Ectodermal cell (in vitro differentiated cells): Measurements from ENCODE around the gene PNKP.

Source experiments
- H3K27ac ChIP-seq: 2 replicates; pipeline ENCODE4 v1.7.0; 2013; ENCODE audit warnings: mild to moderate bottlenecking, low read depth, low read length; ENCODE audit not compliant: insufficient read depth, poor library complexity, severe bottlenecking
- H3K27me3 ChIP-seq: 2 replicates; pipeline ENCODE4 v1.7.0; 2013; ENCODE audit warnings: mild to moderate bottlenecking, low read length; ENCODE audit not compliant: insufficient read depth, control insufficient read depth, poor library complexity, severe bottlenecking
- H3K36me3 ChIP-seq: one replicate; pipeline ENCODE4 v1.7.0; 2013; ENCODE audit warnings: low read length; ENCODE audit not compliant: control insufficient read depth, insufficient read depth
- H3K4me1 ChIP-seq: one replicate; pipeline ENCODE4 v1.7.0; 2013; ENCODE audit warnings: low read length; ENCODE audit not compliant: control insufficient read depth, insufficient read depth
- H3K4me3 ChIP-seq: 2 replicates; pipeline ENCODE4 v1.7.0; 2013; ENCODE audit warnings: low read depth, low read length, control low read depth; ENCODE audit not compliant: insufficient read depth
- H3K9me3 ChIP-seq: 2 replicates; pipeline ENCODE4 v1.7.0; 2013; ENCODE audit warnings: mild to moderate bottlenecking, low read length, moderate library complexity; ENCODE audit not compliant: control insufficient read depth
- WGBS, 2 experiments: methylation state at CpG; one replicate each; pipeline ENCODE4 v1.1.7; 2013; ENCODE audit warnings: missing lambda C conversion rate in 2 of 2; 5-methylcytosine and 5-hydroxymethylcytosine counted together

The PNKP gene

DNA sequence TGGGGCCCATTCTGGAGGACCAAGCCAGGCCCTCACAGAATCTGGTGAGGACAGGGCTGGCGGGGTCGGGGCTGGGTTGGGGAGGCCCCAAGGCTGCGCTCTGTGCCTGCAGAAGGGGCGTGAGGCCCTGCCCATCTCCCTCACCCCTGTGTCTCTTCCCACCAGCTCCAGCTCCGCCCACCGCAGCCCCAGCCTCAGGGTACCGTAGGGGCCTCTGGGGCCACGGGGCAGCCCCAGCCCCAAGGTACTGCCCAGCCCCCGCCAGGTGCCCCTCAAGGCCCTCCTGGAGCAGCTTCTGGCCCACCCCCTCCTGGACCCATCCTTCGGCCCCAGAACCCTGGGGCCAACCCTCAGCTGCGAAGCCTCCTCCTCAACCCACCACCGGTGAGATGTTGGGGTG lies 31.8 kb downstream of the PNKP start:
- 95% methylated on average over 12 of the region's 12 CpGs for WGBS, 2 experiments
- Histone ChIP-seq H3K9me3 (no peaks in the 10 kb centered on the region), H3K27ac (no peak overlapping the region), H3K4me3 (no peak overlapping the region), H3K27me3 (no peaks in the 10 kb centered on the region), H3K4me1 (no peaks in the 10 kb centered on the region), H3K36me3 (peaks cover 47% of the 10 kb centered on the region)

DNA sequence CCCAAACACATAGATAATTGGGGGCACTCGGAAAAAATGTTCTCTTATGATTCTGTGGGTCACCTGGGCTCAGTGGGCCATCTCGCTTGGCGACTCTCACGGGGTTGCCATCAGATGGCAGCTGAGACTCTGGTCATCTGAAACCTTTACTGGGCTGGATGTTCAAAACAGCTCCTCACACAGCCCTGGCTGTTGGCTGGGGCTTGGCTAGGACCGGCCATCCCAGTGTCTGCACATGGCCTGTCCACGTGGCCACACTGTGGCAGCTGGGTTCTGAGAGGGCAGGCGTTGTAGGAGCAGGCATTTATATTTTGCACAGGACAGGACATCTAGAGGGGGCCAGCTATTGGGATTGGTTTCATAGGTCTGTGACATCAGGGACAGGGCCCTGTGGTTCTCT lies 33.8 kb downstream of the PNKP start:
- no peaks in the 10 kb centered on the region for H3K9me3 ChIP-seq
- H3K27ac ChIP-seq, result no peak overlapping the region
- 93 to 96% methylated on average over 7 of the region's 7 CpGs for WGBS, 2 experiments
- no peaks in the 10 kb centered on the region for H3K4me1 ChIP-seq
- no peaks in the 10 kb centered on the region for H3K27me3 ChIP-seq
- H3K4me3 ChIP-seq, result no peak overlapping the region
- peaks cover 39% of the 10 kb centered on the region for H3K36me3 ChIP-seq

DNA sequence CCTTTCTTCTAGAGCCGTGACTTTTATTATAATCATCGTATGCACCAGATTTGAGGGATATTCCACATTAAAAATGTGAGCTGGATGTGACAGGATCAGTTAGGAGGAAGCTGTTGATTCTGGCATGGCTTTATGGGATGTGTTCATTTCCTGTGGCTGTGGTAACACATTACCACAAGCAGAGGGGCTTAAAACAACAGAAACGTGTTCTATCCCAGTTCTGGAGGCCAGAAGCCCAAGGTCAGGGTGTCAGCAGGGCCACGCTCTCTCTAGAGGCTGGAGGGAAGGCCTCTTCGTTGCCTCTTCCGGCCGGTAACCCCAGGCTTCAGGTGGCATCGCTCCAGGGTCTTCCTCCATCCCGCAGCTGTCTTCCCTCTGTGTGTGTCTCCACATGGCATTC lies 34.8 kb downstream of the PNKP start:
- H3K27ac ChIP-seq, result no peak overlapping the region
- H3K36me3 ChIP-seq, result peaks cover 38% of the 10 kb centered on the region
- H3K27me3 ChIP-seq, result no peaks in the 10 kb centered on the region
- no peaks in the 10 kb centered on the region for H3K9me3 ChIP-seq
- no peak overlapping the region for H3K4me3 ChIP-seq
- WGBS, 2 experiments, result 94% methylated on average over 9 of the region's 9 CpGs
- no peaks in the 10 kb centered on the region for H3K4me1 ChIP-seq

DNA sequence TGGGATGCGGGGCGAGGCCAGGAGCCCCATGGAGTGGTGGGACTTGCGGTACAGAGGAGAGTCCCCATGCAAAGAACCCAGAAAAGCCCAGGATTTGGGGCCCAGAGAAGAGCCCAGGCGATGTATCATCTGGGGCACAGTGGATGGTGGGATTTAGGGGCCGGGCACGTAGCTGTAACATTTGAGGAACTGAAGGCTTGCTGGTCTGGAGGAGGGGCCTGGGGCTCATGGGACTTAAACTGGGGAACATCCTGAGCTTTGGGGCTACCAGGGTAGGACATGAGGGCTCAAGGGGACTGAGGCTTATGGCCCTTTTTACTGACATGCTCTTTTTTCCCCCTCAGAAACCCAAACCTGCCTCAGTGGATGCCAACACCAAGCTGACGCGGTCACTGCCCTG lies 35.8 kb downstream of the PNKP start:
- Histone ChIP-seq H3K4me3 (no peak overlapping the region), H3K4me1 (no peaks in the 10 kb centered on the region), H3K27ac (no peak overlapping the region), H3K9me3 (no peaks in the 10 kb centered on the region), H3K36me3 (peaks cover 34% of the 10 kb centered on the region), H3K27me3 (no peaks in the 10 kb centered on the region)
- WGBS, 2 experiments, result 95 to 96% methylated on average over 8 of the region's 8 CpGs

DNA sequence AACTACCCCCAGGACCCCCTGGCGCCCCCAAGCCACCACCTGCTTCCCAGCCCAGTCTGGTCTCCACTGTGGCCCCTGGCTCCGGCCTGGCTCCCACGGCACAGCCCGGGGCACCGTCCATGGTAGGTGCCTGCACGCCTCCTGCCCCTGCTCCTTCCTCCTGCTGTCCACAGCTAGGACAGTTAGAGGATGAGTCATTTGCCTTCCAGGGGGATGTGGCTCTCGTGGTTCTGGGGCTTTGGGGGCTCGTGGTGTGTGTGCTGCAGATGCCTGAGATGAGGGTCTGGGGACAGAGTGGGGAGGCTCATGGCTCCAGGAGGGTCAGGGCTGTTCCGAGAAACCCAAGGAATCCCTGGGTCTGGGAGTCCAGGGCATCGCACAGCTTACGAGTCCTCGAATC lies 36.6 kb downstream of the PNKP start:
- Histone ChIP-seq H3K27ac (no peak overlapping the region), H3K4me1 (no peaks in the 10 kb centered on the region), H3K27me3 (no peaks in the 10 kb centered on the region), H3K4me3 (no peak overlapping the region), H3K9me3 (no peaks in the 10 kb centered on the region), H3K36me3 (peaks cover 29% of the 10 kb centered on the region)
- WGBS, 2 experiments, result 94 to 95% methylated on average over 12 of the region's 12 CpGs

DNA sequence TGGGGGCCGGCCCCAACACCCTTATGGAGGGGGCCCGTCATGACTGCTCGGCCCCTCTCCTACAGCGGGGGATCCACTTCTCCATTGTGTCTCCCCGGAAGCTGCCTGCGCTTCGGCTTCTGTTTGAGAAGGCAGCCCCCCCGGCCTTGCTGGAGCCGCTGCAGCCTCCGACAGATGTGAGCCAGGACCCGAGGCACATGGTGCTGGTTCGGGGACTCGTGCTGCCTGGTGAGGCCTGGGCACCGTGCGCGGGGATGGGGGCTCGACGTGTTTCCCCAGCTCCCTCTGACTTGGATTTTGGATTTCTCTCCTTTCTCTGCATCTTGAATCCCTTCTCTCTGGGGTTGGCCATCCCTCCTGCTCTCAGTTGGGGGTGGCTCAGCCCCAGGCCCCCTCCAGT lies 37.7 kb downstream of the PNKP start:
- Histone ChIP-seq H3K27ac (no peak overlapping the region), H3K4me1 (no peaks in the 10 kb centered on the region), H3K9me3 (no peaks in the 10 kb centered on the region), H3K27me3 (no peaks in the 10 kb centered on the region), H3K36me3 (peaks cover 22% of the 10 kb centered on the region), H3K4me3 (no peak overlapping the region)
- 95 to 96% methylated on average over 18 of the region's 18 CpGs for WGBS, 2 experiments

DNA sequence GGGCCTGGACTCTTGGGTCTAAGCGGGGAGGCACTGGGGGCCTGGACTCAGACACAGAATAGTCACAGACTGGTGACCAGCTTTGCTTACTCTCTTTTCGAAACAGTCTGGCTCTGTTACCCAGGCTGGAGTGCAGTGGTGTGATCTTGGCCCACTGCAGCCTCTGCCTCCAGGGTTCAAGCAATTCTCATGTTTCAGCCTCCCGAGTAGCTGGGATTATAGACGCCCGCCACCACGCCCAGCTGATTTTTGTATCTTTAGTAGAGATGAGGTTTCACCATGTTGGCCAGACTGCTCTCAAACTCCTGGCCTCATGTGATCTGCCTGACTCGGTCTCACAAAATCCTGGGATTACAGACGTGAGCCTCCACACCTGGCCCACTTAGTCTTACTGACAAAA lies 38.2 kb downstream of the PNKP start:
- Histone ChIP-seq H3K27me3 (no peaks in the 10 kb centered on the region), H3K4me3 (no peak overlapping the region), H3K4me1 (no peaks in the 10 kb centered on the region), H3K9me3 (no peaks in the 10 kb centered on the region), H3K27ac (no peak overlapping the region), H3K36me3 (peaks cover 20% of the 10 kb centered on the region)
- 91 to 95% methylated on average over 8 of the region's 8 CpGs for WGBS, 2 experiments

DNA sequence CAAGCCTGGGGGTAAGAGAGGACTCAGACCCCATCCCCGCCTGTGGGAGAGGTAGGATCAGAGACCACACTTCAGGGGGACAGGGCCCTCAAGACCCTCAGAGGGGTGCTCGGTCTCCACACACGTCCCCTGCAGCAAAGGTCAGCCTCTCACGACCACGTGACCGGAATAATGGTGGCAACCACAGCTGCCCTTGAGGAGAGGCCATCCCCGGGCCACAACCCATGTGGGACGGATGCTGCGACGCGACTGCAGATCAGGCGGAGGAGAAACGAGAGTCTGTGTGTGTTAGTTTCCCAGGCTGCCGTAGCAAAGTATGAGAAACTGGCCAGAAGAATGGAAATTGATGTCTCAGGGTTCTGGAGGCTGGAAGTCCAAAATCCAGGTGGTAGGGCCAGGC lies 40.3 kb downstream of the PNKP start:
- H3K27ac ChIP-seq, result no peak overlapping the region
- no peak overlapping the region for H3K4me3 ChIP-seq
- WGBS, 2 experiments, result 93 to 96% methylated on average over 14 of the region's 14 CpGs
- no peaks in the 10 kb centered on the region for H3K9me3 ChIP-seq
- no peaks in the 10 kb centered on the region for H3K27me3 ChIP-seq
- no peaks in the 10 kb centered on the region for H3K4me1 ChIP-seq
- H3K36me3 ChIP-seq, result peaks cover 18% of the 10 kb centered on the region

DNA sequence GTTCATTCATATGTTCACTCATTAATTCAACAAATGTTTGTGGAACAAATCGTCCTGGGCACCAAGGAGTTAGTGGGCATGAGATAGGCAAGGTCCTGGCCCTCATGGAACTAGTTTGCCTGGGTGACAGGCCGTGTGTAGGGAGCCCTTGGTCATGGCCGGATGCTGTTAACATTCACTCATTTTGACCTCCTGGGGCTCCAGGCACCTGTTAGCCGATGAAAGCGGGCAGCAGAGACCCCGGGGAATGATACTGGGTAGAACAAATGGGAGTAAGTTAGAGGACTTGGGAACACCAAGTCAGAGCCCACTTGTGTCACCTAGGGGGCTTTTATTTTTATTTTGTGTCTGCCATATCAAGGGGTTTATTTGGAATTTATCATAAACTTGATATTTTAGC lies 42.7 kb downstream of the PNKP start:
- H3K9me3 ChIP-seq, result no peaks in the 10 kb centered on the region
- H3K27me3 ChIP-seq, result no peaks in the 10 kb centered on the region
- peaks cover 20% of the 10 kb centered on the region for H3K36me3 ChIP-seq
- WGBS, 2 experiments, result 92 to 93% methylated on average over 6 of the region's 6 CpGs
- H3K4me1 ChIP-seq, result no peaks in the 10 kb centered on the region
- H3K27ac ChIP-seq, result no peak overlapping the region
- no peak overlapping the region for H3K4me3 ChIP-seq

DNA sequence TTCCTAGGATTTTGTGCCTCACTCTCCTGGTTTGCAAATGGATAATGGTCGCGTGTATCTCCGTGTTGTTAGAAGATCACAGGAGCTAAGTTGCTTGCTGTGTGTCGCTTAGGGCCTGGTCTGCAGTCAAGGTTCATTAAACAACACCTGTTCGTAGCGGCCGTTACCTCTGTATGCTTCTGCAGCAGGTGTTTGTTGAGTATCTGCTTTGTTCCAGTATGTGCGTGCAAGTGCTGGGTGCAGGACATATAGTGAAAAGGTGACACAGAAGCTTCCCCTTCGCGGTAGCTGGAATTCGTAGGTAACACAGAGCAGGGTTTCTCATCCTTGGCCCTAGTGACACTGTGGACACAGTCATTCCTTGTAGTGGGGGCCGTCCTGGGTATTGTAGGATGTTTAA lies 43.9 kb downstream of the PNKP start:
- Histone ChIP-seq H3K4me3 (no peak overlapping the region), H3K36me3 (peaks cover 18% of the 10 kb centered on the region), H3K9me3 (no peaks in the 10 kb centered on the region), H3K27me3 (no peaks in the 10 kb centered on the region), H3K4me1 (peaks cover 6% of the 10 kb centered on the region), H3K27ac (no peak overlapping the region)
- 89% methylated on average over 12 of the region's 12 CpGs for WGBS, 2 experiments

DNA sequence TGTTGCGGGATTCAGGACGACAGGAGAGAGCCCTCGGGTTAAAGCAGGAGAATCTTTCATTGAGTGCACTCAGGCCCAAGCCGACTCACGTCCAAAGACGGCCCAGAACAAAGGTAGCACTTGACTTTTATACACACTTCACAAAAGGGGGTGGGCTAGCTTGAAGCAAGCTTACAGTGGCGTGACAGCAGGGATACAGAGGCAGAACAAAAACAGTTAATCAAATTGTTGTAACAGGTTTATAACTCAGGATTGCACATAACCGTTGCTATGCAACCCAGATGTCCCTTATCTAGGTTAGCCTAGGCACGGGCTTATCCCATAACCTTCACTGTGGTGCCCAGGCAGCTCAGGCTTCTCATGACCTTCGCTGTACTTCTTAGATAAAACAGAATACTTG lies 47.3 kb downstream of the PNKP start:
- WGBS, 2 experiments, result 96 to 97% methylated on average over 10 of the region's 10 CpGs
- no peaks in the 10 kb centered on the region for H3K9me3 ChIP-seq
- H3K36me3 ChIP-seq, result peaks cover 13% of the 10 kb centered on the region
- H3K27me3 ChIP-seq, result no peaks in the 10 kb centered on the region
- H3K4me1 ChIP-seq, result peaks cover 6% of the 10 kb centered on the region
- H3K27ac ChIP-seq, result no peak overlapping the region
- no peak overlapping the region for H3K4me3 ChIP-seq
